ENCODE measurements around the gene KLRB1. TPM values are rescaled to one million over a fixed set of nuclear protein-coding genes. Genes with fewer than 3 reads are reported as not detected.
"Not testable (repeated sequence)": the region's sequence is repeated elsewhere in the genome, so short reads cannot be mapped to it uniquely, and the experiment has no call there.

KLRB1 gene
- total RNA-seq, 1 experiment from 2014 or later = not detected

GRCh38 chr12:9617124-9617523 is 9.4 kb upstream of the KLRB1 start:
- Histone ChIP-seq H3K27me3 (ENCODE audit: control insufficient read depth, insufficient read depth, low read length) (no peaks in the 10 kb centered on the region; the same call in 1 of the 2 replicates), H3K27ac (ENCODE audit: low read length) (no peak overlapping the region), H3K9me3 (ENCODE audit: control insufficient read depth, insufficient read depth, low read depth, low read length) (no peaks in the 10 kb centered on the region), H3K36me3 (ENCODE audit: control insufficient read depth, insufficient read depth, low read length) (no peaks in the 10 kb centered on the region), H3K4me3 (ENCODE audit: low read depth in 2 of 2, low read length in 2 of 2) (no peak overlapping the region), H3K4me1 (ENCODE audit: control insufficient read depth, insufficient read depth, low read length) (no peaks in the 10 kb centered on the region)
- no TSS peak for BruUV-seq (replicated peaks)
- ATAC-seq = no peak
- in situ Hi-C loops (cut with HindIII; ENCODE audit: low pct_unique_long_range_greater_than_20kb, low sequenced_read_pairs) (no loop called here), intact Hi-C loops (cut with micrococcal nuclease; ENCODE audit: unreplicated experiment) (no loop called here)
- ChIA-PET CTCF (no interaction called here), POLR2A (no interaction called here)
- TF ChIP-seq POLR2AphosphoS5 (IDR thresholded peaks at IDR 0.05; ENCODE audit: low read depth, low read length) (no peak), TCF7L2 (IDR thresholded peaks at IDR 0.05; ENCODE audit: low read depth, low read length) (no peak), SIN3A (IDR thresholded peaks at IDR 0.05; ENCODE audit: borderline replicate concordance, insufficient read depth, low read depth, low read length) (no peak)
- TF ChIP-seq, protein P1, sequence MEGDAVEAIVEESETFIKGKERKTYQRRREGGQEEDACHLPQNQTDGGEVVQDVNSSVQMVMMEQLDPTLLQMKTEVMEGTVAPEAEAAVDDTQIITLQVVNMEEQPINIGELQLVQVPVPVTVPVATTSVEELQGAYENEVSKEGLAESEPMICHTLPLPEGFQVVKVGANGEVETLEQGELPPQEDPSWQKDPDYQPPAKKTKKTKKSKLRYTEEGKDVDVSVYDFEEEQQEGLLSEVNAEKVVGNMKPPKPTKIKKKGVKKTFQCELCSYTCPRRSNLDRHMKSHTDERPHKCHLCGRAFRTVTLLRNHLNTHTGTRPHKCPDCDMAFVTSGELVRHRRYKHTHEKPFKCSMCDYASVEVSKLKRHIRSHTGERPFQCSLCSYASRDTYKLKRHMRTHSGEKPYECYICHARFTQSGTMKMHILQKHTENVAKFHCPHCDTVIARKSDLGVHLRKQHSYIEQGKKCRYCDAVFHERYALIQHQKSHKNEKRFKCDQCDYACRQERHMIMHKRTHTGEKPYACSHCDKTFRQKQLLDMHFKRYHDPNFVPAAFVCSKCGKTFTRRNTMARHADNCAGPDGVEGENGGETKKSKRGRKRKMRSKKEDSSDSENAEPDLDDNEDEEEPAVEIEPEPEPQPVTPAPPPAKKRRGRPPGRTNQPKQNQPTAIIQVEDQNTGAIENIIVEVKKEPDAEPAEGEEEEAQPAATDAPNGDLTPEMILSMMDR (IDR thresholded peaks at IDR 0.05) = no peak
- no peak for DNase-seq (ENCODE audit: low read depth, low spot score)

DNA sequence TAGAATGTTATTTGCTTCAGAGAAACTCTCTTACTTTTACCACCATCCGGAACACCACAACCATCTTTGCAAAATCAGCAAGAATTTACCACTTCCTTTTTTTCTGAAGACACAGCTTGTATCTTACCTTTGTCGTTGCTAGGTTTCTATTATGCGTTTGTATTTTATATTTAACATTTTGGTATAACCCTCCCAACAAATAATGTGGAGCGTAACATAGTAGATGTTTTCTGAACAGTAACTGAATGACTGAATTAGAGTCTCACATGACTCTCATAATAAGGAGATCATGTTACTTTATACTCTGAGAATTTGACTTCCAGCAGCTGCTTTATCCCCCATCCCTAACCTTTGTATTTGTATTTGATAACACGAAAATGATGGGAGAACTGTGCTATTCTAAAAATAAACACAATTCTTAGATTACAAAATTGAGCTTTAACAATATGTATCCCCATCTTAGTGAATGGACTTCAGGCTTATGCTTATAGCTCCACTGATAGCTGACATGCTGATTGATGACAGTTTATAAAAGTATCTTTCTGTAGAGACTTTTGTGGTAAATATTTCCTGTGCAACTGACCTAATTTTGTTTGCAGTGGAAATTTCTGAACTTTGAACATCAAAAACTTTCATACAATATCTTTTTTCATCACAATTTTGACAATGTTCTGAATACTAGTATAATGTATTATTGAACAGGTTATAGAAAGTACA is 7.9 kb upstream of the KLRB1 start:
- POLR2A ChIA-PET = interaction anchor here (0.5 kb wide), 1 partner anchor 659 kb away, joined by 3 read pairs; no protein-coding TSS in a partner anchor
- BruUV-seq (replicated peaks) = no TSS peak
- CTCF ChIA-PET = no interaction called here

GRCh38 chr12:9610606-9611005 is 2.9 kb upstream of the KLRB1 start:
- BruUV-seq (replicated peaks); intact Hi-C loops (cut with micrococcal nuclease; ENCODE audit: unreplicated experiment); H3K36me3 ChIP-seq (ENCODE audit: control insufficient read depth, insufficient read depth, low read length); H3K4me1 ChIP-seq (ENCODE audit: control insufficient read depth, insufficient read depth, low read length); ATAC-seq; CTCF ChIA-PET; H3K9me3 ChIP-seq (ENCODE audit: control insufficient read depth, insufficient read depth, low read depth, low read length); H3K4me3 ChIP-seq (ENCODE audit: low read depth in 2 of 2, low read length in 2 of 2); H3K27me3 ChIP-seq (ENCODE audit: control insufficient read depth, insufficient read depth, low read length); H3K27ac ChIP-seq (ENCODE audit: low read length); DNase-seq (ENCODE audit: low read depth, low spot score); POLR2A ChIA-PET; in situ Hi-C loops (cut with HindIII; ENCODE audit: low pct_unique_long_range_greater_than_20kb, low sequenced_read_pairs): not testable (repeated sequence)

More for the DNA sequence above, 7.9 kb upstream of the KLRB1 start:
- intact Hi-C loops (cut with micrococcal nuclease; ENCODE audit: unreplicated experiment) (no loop called here), in situ Hi-C loops (cut with HindIII; ENCODE audit: low pct_unique_long_range_greater_than_20kb, low sequenced_read_pairs) (no loop called here)
- ATAC-seq = no peak
- Histone ChIP-seq H3K27ac (ENCODE audit: low read length) (no peak overlapping the region), H3K4me1 (ENCODE audit: control insufficient read depth, insufficient read depth, low read length) (no peaks in the 10 kb centered on the region), H3K9me3 (ENCODE audit: control insufficient read depth, insufficient read depth, low read depth, low read length) (no peaks in the 10 kb centered on the region), H3K36me3 (ENCODE audit: control insufficient read depth, insufficient read depth, low read length) (no peaks in the 10 kb centered on the region), H3K27me3 (ENCODE audit: control insufficient read depth, insufficient read depth, low read length) (no peaks in the 10 kb centered on the region; the same call in 1 of the 2 replicates), H3K4me3 (ENCODE audit: low read depth in 2 of 2, low read length in 2 of 2) (no peak overlapping the region)
- no peak for DNase-seq (ENCODE audit: low read depth, low spot score)
- TF ChIP-seq, protein P1 (IDR thresholded peaks at IDR 0.05) = no peak
- no peak for TF ChIP-seq POLR2AphosphoS5 (IDR thresholded peaks at IDR 0.05; ENCODE audit: low read depth, low read length)
- TF ChIP-seq, protein P2, sequence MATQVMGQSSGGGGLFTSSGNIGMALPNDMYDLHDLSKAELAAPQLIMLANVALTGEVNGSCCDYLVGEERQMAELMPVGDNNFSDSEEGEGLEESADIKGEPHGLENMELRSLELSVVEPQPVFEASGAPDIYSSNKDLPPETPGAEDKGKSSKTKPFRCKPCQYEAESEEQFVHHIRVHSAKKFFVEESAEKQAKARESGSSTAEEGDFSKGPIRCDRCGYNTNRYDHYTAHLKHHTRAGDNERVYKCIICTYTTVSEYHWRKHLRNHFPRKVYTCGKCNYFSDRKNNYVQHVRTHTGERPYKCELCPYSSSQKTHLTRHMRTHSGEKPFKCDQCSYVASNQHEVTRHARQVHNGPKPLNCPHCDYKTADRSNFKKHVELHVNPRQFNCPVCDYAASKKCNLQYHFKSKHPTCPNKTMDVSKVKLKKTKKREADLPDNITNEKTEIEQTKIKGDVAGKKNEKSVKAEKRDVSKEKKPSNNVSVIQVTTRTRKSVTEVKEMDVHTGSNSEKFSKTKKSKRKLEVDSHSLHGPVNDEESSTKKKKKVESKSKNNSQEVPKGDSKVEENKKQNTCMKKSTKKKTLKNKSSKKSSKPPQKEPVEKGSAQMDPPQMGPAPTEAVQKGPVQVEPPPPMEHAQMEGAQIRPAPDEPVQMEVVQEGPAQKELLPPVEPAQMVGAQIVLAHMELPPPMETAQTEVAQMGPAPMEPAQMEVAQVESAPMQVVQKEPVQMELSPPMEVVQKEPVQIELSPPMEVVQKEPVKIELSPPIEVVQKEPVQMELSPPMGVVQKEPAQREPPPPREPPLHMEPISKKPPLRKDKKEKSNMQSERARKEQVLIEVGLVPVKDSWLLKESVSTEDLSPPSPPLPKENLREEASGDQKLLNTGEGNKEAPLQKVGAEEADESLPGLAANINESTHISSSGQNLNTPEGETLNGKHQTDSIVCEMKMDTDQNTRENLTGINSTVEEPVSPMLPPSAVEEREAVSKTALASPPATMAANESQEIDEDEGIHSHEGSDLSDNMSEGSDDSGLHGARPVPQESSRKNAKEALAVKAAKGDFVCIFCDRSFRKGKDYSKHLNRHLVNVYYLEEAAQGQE (IDR thresholded peaks at IDR 0.05; ENCODE audit: insufficient read depth in 1 of 2, low read depth in 2 of 2, low read length in 1 of 2) = no peak
- TF ChIP-seq TCF7L2 (IDR thresholded peaks at IDR 0.05; ENCODE audit: low read depth, low read length) = no peak

Measured in Panc1 (cell line).